Skeletal muscle cell (primary cell): Measurements from ENCODE around the gene SQSTM1.
"Not testable (repeated sequence)": the region's sequence is repeated elsewhere in the genome, so short reads cannot be mapped to it uniquely, and the experiment has no call there.

ENCODE experiments used
- DNase-seq: peaks from one replicate; pipeline ENCODE4 v3.0.0-alpha.2; 2010; ENCODE audit warnings: low read depth
- H3K4me3 ChIP-seq: 2 replicates; pipeline ENCODE4 v1.5.1; 2011; ENCODE audit warnings: low read depth, mild to moderate bottlenecking, control low read depth, low read length, moderate library complexity

Gene SQSTM1

DNA sequence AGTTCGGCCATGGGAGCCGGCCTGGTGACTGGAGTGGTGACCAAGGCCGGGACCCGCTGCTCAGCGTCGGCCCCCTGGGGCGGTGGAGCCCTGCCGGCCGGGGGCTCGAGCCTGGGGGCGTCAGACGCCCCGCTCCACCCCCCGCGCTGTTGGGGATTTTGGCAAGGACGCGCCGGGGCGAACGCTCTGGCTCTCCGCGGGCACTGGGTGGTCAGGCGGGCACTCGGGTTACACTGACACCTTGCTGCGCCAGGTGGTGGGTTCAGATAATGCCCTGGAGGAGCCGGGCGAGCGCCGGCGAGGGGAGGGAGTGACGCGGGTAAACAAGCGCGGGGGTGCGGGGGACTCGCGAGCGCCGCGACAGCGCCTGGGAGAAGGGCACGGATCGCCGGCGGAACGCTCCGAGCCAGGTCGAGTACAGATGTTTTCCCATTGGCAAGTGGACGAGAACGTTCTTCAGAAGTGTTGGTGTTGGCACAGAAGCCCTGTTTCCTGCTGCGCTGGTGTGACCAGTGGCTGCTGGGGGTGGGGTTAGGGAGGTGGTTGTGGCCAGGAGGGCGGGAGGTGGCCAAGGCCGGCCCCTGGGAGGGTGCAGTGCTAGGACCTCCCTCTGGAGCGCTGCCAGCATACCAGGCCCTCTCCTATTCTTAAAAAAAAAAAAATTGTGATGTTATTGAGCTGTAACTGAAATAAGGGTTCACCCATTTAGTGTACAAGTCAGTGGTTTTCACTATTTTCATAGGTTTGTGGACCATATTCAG lies 773 bp downstream of the SQSTM1 start:
- DNase-seq: peak; percentile 88
- peak overlapping the region; percentile 97 for H3K4me3 ChIP-seq

- peak overlapping the region; percentile 97 for H3K4me3 ChIP-seq
- no peak for DNase-seq
These were observed 1.3 kb downstream of the SQSTM1 start for GRCh38 chr5:179822059-179822432.

DNA sequence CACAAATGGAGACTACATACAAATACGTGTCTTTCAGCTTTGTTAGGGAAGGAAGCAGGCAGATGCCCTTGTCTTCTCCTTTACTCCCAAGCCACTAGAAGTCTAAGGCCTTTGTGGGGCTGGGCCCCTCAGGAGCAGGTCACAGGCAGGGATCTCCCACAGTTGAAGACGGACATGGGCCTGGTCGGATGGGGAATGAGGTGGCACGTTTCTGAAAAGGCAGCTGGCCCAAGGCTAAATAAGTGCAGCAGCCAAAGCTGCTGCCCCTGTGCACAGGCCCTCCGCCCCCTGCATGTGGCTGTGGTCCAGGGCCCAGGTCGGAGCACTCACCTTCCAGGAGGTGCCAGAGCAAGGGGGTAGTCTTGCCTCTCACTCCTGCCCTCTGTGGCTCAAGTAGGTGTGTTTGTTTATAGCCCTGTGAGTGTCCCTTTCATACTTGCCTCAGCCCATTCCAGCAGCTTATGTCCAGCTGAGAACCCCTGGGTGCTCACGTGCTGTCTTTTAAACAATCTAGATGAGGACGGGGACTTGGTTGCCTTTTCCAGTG lies 1.8 kb downstream of the SQSTM1 start:
- peak overlapping the region; percentile 97 for H3K4me3 ChIP-seq
- no peak for DNase-seq

DNA sequence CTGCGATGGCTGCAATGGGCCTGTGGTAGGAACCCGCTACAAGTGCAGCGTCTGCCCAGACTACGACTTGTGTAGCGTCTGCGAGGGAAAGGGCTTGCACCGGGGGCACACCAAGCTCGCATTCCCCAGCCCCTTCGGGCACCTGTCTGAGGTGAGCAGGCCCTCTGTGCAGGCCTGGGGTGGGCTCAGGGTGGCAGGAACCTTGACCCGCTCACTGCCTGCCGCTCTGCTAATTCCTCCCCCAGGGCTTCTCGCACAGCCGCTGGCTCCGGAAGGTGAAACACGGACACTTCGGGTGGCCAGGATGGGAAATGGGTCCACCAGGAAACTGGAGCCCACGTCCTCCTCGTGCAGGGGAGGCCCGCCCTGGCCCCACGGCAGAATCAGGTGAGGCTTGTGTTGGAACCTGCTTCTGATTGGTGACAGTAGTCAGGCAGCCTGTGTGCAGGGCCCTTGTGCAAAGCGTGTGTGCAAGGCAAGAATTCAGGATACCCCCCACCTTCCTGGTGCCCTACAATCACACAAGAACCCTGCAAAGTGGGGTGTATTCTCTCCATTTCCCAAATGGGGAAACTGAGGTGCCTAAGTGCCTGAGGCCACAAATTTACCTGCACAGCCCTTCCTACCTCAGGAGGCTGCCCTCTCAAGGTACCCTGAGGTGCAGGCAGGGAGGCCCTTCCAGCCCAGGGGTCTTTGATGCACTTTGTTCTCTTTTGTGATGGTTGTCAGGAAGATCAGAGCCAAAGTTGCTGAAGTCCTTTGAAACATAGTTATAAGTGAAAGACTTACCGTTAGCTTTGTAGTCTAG lies 3.4 kb downstream of the SQSTM1 start:
- no peak for DNase-seq
- no peak overlapping the region for H3K4me3 ChIP-seq

GRCh38 chr5:179824745-179825112 lies 4.0 kb downstream of the SQSTM1 start:
- no peak overlapping the region for H3K4me3 ChIP-seq

DNA sequence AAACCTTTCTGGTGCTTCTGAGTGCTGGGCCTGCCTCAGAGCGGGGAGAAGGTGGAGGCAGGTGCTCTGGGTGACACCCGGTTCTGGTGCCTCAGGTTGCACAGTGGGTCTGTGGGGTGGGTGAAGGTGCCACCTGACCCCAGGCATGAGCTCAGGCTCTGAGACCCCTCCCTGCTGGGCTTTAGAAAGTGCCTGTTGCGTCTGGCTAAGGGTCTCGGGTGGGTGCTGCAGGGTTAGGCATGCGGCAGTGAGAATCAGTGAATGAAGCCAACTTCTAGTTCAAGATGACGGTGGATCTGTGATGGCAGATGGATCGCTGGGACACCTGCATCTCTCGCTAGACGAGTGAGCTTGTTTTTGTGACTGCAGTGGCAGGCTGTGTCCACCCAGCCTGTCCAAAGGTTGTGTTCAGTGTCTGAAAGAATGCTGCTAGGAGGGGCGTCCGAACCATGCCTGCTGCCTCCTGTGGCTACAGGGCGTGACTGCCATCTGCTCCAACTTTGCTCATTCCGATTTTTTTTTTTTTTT lies 5.0 kb downstream of the SQSTM1 start:
- no peak overlapping the region for H3K4me3 ChIP-seq
- no peak for DNase-seq

More at GRCh38 chr5:179824745-179825112, 4.0 kb downstream of the SQSTM1 start:
- DNase-seq: no peak

GRCh38 chr5:179827680-179828079 lies 7.0 kb downstream of the SQSTM1 start:
- H3K4me3 ChIP-seq: no peak overlapping the region
- peak; percentile 26 for DNase-seq

DNA sequence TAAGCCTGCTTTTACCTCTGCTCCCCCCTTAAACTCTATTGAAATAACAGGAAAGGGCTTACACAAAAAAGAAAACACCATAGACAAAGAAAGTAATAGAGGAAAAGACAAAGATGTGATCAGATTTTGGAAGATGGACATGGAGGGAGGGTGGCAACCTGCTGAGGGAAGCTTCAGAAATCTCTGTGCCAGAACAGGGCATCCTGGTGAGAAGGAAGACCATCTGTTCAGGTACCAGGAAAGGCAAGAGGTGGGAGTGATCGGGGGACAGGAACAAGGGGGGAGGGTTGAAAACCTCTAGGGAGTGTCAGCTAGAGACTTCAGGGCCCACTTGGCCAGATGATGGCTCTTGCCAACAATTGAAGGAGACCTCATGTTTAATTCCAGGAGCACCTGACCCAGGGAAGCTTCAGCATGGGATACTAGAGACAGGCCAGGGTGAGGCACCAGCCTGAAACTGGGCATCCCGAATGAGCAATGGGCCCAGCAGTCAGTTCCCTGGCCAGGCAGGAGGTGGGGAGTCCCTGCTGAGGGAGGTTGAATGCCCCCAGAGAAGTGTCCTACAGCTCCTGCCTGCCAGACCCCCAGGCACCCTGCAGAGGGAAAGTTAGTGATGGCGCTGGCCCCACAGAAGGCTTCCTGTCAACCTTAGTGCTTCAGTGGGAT lies 8.2 kb downstream of the SQSTM1 start:
- no peak for DNase-seq

GRCh38 chr5:179829732-179830435 lies 9.2 kb downstream of the SQSTM1 start:
- DNase-seq: no peak
- no peak overlapping the region for H3K4me3 ChIP-seq

More for the DNA sequence above, 8.2 kb downstream of the SQSTM1 start:
- no peak overlapping the region for H3K4me3 ChIP-seq

DNA sequence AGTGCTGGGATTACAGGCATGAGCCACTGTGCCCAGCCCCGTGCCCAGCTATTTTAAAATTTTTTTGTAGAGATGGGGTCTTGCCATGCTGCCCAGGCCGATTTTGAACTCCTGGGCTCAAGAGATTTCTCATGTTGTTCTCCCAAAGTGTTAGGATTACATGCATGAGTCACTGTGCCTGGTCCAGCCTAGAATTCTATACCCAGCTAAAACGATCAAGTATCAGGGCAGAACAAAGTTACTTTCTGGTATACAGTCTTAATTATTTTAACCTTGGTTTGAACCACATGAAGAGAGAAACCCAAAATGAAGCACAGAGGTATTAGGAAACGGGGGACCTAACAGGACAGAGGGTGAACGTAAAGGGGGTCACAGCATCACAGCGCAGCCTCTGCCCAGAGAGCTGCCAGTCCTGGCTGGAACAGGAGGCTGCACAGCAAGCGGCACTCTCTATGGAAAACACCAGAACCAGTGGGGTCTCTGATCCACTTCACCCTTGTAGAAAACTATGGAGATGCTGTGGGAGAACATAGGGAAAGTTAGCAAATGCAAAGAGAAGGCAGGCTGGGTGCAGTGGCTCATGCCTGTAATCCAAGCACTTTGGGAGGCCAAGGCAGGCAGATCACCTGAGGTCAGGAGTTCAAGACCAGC lies 10.2 kb downstream of the SQSTM1 start:
- H3K4me3 ChIP-seq: no peak overlapping the region
- DNase-seq: no peak

- DNase-seq: no peak
- no peak overlapping the region for H3K4me3 ChIP-seq
These were observed 11.5 kb downstream of the SQSTM1 start for GRCh38 chr5:179832039-179832745.

GRCh38 chr5:179833056-179833708 lies 12.5 kb downstream of the SQSTM1 start:
- no peak overlapping the region for H3K4me3 ChIP-seq

GRCh38 chr5:179833709-179834070 lies 13.0 kb downstream of the SQSTM1 start:
- no peak for DNase-seq
- no peak overlapping the region for H3K4me3 ChIP-seq

More at GRCh38 chr5:179833056-179833708, 12.5 kb downstream of the SQSTM1 start:
- no peak for DNase-seq

GRCh38 chr5:179834120-179834519 lies 13.4 kb downstream of the SQSTM1 start:
- DNase-seq: no peak
- H3K4me3 ChIP-seq: no peak overlapping the region

DNA sequence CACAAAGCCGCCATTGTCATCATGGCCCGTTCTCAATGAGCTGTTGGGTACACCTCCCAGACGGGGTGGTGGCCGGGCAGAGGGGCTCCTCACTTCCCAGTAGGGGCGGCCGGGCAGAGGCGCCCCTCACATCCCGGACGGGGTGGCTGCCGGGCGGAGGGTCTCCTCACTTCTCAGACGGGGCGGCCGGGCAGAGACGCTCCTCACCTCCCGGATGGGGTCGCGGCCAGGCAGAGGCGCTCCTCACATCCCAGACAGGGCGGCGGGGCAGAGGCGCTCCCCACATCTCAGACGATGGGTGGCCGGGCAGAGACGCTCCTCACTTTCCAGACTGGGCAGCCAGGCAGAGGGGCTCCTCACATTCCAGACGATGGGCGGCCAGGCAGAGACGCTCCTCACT lies 14.2 kb downstream of the SQSTM1 start:
- not testable (repeated sequence) for DNase-seq, H3K4me3 ChIP-seq

- DNase-seq: no peak
- H3K4me3 ChIP-seq: no peak overlapping the region
These were observed 15.7 kb downstream of the SQSTM1 start for GRCh38 chr5:179836225-179837019.
